LNCaP clone FGC (cell line): ENCODE measurements around the gene SOX18.

Source experiments
- DNase-seq: peaks from one replicate; pipeline ENCODE4 v3.0.0-alpha.2; 2011; ENCODE audit warnings: low read depth
- H3K4me3 ChIP-seq: 2 replicates; pipeline ENCODE4 v1.5.1; 2011; ENCODE audit warnings: mild to moderate bottlenecking, low read depth, low read length, control low read depth
- TF ChIP-seq, protein P1 (sequence below): IDR thresholded peaks from 2 replicates; pipeline ENCODE4 v1.5.1; 2012; ENCODE audit warnings: mild to moderate bottlenecking; ENCODE audit not compliant: control insufficient read depth, insufficient read depth; ENCODE audit errors: extremely low read depth

Gene SOX18

GRCh38 chr20:64044484-64045247 lies 4.8 kb downstream of the SOX18 start:
- no peak overlapping the region for H3K4me3 ChIP-seq
- TF ChIP-seq, protein P1, sequence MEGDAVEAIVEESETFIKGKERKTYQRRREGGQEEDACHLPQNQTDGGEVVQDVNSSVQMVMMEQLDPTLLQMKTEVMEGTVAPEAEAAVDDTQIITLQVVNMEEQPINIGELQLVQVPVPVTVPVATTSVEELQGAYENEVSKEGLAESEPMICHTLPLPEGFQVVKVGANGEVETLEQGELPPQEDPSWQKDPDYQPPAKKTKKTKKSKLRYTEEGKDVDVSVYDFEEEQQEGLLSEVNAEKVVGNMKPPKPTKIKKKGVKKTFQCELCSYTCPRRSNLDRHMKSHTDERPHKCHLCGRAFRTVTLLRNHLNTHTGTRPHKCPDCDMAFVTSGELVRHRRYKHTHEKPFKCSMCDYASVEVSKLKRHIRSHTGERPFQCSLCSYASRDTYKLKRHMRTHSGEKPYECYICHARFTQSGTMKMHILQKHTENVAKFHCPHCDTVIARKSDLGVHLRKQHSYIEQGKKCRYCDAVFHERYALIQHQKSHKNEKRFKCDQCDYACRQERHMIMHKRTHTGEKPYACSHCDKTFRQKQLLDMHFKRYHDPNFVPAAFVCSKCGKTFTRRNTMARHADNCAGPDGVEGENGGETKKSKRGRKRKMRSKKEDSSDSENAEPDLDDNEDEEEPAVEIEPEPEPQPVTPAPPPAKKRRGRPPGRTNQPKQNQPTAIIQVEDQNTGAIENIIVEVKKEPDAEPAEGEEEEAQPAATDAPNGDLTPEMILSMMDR: no peak
- DNase-seq: no peak

DNA sequence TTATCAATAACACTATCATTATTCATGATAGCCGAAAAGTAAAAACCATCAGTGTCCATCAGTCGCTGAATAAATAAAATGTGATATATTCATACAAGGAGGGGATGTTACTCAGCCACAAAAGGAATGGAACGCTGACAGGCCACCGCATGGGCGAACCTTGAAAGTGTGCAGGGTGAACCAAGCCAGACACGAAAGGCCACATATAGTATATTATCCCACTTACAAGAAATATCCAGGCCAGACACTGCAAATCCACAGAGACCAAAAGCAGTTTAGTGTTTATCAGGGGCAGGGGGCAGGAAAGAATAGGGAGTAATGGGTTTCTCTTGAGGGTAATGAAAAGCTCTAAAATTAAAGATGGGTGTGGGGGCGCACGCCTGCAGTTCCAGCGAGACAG lies 5.7 kb downstream of the SOX18 start:
- H3K4me3 ChIP-seq: no peak overlapping the region
- TF ChIP-seq, protein P1: no peak
- DNase-seq: no peak

DNA sequence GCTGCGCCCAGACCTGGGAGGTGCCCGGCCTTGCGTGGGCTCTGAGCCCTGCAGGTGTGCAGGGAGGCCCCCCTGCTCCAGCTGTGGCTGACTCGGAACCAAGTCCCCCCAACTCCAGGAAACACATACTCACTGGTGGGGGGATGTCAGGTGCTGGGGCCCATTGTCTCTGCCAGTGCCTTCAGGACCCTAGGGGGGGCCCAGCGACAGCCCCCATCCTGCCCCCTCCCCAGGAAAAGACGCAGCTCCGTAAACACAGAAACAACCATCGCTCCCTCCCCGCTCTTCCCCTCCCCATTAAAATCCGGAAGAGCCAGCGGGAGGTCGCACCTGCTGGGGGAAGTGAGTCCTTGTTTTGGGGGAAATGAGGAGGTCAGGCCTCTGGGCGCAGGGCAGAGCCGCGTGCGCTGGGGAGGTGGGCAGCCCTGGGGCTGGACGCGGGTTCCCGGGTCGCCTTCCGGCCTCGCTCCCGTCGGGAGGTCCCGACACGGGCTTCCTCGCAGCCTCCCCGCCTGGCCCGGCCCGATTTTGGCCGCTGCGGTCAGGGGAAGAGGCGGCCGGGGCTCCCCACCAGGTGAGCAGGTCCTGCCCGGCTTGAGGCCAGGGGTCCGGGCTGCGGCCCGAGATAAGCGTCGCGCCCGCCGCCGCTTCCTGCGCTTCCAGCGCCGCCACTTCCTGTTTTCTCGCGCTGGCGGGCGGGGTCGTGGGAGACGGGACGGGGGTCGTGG lies 7.2 kb downstream of the SOX18 start:
- DNase-seq: no peak
- TF ChIP-seq, protein P1: no peak
- 0 out of 2 replicates have a peak overlapping the region, but pooled peaks have one; percentile 2 for H3K4me3 ChIP-seq

DNA sequence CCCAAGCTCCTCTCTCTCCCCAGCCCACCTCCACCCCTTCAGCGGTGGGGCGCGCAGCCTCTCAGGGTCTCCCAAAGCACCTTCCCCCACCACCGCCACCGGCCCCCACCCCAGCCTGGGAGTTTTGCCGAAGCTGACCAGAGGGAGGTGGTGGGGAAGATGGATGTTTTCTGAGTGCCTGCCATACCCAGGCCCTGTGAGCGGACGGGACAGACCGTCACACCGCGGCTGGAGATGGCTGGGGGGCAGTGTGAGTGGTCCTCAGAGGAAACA lies 7.7 kb downstream of the SOX18 start:
- no peak overlapping the region for H3K4me3 ChIP-seq
- no peak for DNase-seq
- TF ChIP-seq, protein P1: no peak

GRCh38 chr20:64041040-64041780 lies 8.2 kb downstream of the SOX18 start:
- no peak overlapping the region for H3K4me3 ChIP-seq
- no peak for DNase-seq
- TF ChIP-seq, protein P1: no peak

DNA sequence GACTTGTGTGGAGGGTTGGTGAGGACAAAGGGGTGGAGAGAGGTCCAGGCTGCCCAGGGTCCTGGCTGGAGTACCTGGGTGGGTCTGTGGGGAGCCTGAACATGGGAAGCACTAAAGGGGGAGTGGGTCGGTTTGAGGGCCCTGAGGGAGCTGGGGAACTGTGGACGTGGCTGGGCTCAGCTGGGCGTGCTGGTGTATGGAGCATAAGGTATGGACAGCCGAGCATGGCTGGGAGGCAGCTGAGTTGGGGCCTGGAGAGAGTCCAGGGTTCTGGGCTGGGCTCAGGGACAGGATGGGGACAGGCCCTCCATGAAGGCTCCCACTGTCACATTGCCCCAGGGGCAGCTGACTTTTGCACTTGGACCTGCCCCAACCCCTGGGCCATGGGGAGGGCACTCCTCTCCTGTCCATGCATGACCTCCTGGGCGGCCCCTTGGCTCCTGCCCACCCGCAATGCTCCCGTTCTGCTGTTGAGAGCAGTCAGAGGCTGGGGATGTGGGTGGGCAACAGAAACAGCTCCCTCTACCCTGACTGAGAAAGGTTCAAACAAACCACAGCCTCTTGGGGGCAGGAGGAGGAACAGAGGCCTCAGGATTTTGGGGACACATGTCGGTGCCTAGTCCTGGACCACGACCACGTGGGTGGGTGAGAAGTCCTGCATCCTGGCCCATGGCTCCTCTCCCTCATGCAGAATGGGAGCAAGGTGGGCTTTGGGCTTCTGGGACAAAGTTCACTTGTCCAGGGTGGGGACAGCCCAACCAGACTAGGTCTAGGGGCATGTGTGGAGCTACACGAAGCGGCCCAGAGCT lies 9.0 kb downstream of the SOX18 start:
- no peak for DNase-seq
- H3K4me3 ChIP-seq: no peak overlapping the region
- TF ChIP-seq, protein P1: no peak
